Activated CD4-positive, alpha-beta T cell treated with anti-CD3 and anti-CD28 coated beads for 48 hours (primary cell): ENCODE results near the gene EXD3.
"Not testable (repeated sequence)": the region's sequence is repeated elsewhere in the genome, so short reads cannot be mapped to it uniquely, and the experiment has no call there.

ENCODE experiments used
- DNase-seq: peaks from one replicate; pipeline ENCODE4 v3.0.0-alpha.2; 2020

Gene EXD3

GRCh38 chr9:137354845-137355760, 67.9 kb downstream of the EXD3 start:
- no peak for DNase-seq

- DNase-seq = no peak
Measured at GRCh38 chr9:137354153-137354844, 68.7 kb downstream of the EXD3 start.

- DNase-seq = no peak
Measured at GRCh38 chr9:137353223-137354152, 69.5 kb downstream of the EXD3 start.

GRCh38 chr9:137352511-137353222, 70.3 kb downstream of the EXD3 start:
- no peak for DNase-seq

GRCh38 chr9:137351781-137352501, 71.0 kb downstream of the EXD3 start:
- DNase-seq = no peak

- no peak for DNase-seq
Measured at GRCh38 chr9:137350696-137351584, 72.0 kb downstream of the EXD3 start.

GRCh38 chr9:137349471-137350033, 73.4 kb downstream of the EXD3 start:
- no peak for DNase-seq

GRCh38 chr9:137348769-137349470, 74.0 kb downstream of the EXD3 start:
- DNase-seq = no peak

- no peak for DNase-seq
Measured at GRCh38 chr9:137347928-137348327, 75.0 kb downstream of the EXD3 start.

- DNase-seq = no peak
Measured at GRCh38 chr9:137342482-137342881, 80.5 kb downstream of the EXD3 start.

GRCh38 chr9:137341227-137341626, 81.7 kb downstream of the EXD3 start:
- no peak for DNase-seq

GRCh38 chr9:137339908-137340462, 83.0 kb downstream of the EXD3 start:
- not testable (repeated sequence) for DNase-seq

- DNase-seq = no peak
Measured at GRCh38 chr9:137339045-137339907, 83.7 kb downstream of the EXD3 start.

GRCh38 chr9:137336735-137337134, 86.2 kb downstream of the EXD3 start:
- no peak for DNase-seq

- no peak for DNase-seq
Measured at GRCh38 chr9:137333016-137333671, 89.8 kb downstream of the EXD3 start.

GRCh38 chr9:137331929-137332328, 91.0 kb downstream of the EXD3 start:
- DNase-seq = no peak

- no peak for DNase-seq
Measured at GRCh38 chr9:137330689-137331088, 92.3 kb downstream of the EXD3 start.

GRCh38 chr9:137329590-137329989, 93.4 kb downstream of the EXD3 start:
- not testable (repeated sequence) for DNase-seq
